ENCODE measurements around the gene PIGR.

PIGR gene

GRCh38 chr1:206890125-206891060 lies 55.9 kb downstream of the PIGR start:
- DNase-seq (ENCODE audit: low read depth in 2 of 2) = no peak

- no peak for DNase-seq (ENCODE audit: low read depth in 2 of 2)
These were observed 58.6 kb downstream of the PIGR start for GRCh38 chr1:206887701-206888100.

GRCh38 chr1:206886831-206887230 lies 59.4 kb downstream of the PIGR start:
- DNase-seq (ENCODE audit: low read depth in 2 of 2) = no peak

GRCh38 chr1:206885341-206886060 lies 60.8 kb downstream of the PIGR start:
- DNase-seq (ENCODE audit: low read depth in 2 of 2) = no peak

- no peak for DNase-seq (ENCODE audit: low read depth in 2 of 2)
These were observed 62.4 kb downstream of the PIGR start for GRCh38 chr1:206883876-206884275.

- DNase-seq (ENCODE audit: low read depth in 2 of 2) = no peak
These were observed 63.1 kb downstream of the PIGR start for GRCh38 chr1:206883160-206883559.

GRCh38 chr1:206882555-206882954 lies 63.7 kb downstream of the PIGR start:
- no peak for DNase-seq (ENCODE audit: low read depth in 2 of 2)

GRCh38 chr1:206880314-206880713 lies 66.0 kb downstream of the PIGR start:
- no peak for DNase-seq (ENCODE audit: low read depth in 2 of 2)
